ENCODE data around the gene HDAC4.

- TF ChIP-seq CTCF (IDR thresholded peaks at IDR 0.05; ENCODE audit: insufficient read depth, low read length) = no peak
- no peak for TF ChIP-seq GABPA (IDR thresholded peaks at IDR 0.05; ENCODE audit: low read depth)
- no peak for TF ChIP-seq POLR2AphosphoS5 (IDR thresholded peaks at IDR 0.05; ENCODE audit: low read depth)
- TF ChIP-seq REST (IDR thresholded peaks at IDR 0.05; ENCODE audit: insufficient replicate concordance, low read depth) = no peak
Measured at GRCh38 chr2:239146741-239147181, 254.1 kb downstream of the HDAC4 start.

Data from HL-60 (cell line).